Glomerular endothelial cell (primary cell): ENCODE results near the gene RPS6KB1. TPM values are rescaled to one million over a fixed set of nuclear protein-coding genes. Genes with fewer than 3 reads are reported as not detected.
"Not testable (repeated sequence)": the region's sequence is repeated elsewhere in the genome, so short reads cannot be mapped to it uniquely, and the experiment has no call there.

Source experiments
- DNase-seq: peaks from one replicate; pipeline ENCODE4 v3.0.0-alpha.2; 2011; ENCODE audit warnings: low read depth, low spot score; ENCODE audit errors: extremely low read depth
- total RNA-seq: library from RNA; depleted of rRNA; stranded (reverse); fragments of >200 nt; gene quantifications from 2 replicates; pipeline ENCODE4 v1.2.3, GENCODE V29; 2015

RPS6KB1 gene
- total RNA-seq, 1 donor from 2014 or later = 23.2 TPM

DNA sequence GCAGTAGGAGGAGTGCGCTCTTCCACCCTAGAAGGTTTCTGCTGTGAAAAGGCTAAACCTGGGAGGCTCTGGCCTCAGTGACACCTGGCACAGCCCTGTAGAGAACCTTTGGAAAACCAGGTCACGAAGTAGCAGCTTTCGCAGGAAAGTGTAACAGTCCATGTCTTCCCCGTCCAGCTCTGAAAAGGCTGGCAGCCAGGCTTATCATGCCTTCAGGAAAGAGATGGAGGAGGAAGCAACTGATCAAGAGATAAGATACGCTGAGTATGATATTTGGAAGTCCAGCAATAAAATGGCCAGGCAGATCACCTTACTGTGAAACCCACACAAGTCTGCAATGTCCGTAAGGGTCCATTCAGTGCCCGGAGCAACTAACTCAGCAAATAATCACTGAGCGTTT, 22.4 kb upstream of the RPS6KB1 start:
- no peak for DNase-seq

DNA sequence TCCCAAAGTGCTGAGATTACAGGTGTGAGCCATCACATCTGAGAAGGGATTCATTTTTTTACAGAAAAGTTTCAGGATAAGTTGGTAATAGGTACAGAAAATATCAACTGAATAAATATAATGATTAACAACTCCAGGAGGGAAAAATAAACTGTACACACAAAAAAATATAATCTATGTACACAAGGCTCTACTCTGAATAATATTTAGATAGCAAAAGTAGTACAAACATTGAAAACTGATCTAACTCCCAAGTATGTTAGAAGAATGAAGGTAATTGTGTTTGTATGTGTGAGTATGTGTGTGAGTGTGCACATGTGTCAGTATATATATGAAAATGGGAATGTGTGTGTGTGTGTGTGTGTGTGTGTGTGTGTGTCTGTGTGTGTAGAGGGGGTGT, 20.6 kb upstream of the RPS6KB1 start:
- DNase-seq = no peak

DNA sequence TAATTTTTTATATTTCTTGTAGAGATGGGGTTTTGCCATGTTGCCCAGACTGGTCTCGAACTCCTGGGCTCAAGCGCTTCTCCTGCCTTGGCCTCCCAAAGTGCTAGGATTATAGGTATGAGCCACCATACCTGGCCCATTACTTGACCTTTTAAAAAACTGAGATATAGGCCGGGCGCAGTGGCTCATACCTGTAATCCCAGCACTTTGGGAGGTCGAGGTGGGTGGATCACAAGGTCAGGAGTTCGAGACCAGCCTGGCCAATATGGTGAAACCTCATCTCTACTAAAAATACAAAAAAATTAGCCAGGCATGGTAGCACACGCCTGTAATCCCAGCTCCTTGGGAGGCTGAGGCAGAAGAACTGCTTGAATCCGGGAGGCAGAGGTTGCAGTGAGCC, 19.5 kb upstream of the RPS6KB1 start:
- DNase-seq = not testable (repeated sequence)

DNA sequence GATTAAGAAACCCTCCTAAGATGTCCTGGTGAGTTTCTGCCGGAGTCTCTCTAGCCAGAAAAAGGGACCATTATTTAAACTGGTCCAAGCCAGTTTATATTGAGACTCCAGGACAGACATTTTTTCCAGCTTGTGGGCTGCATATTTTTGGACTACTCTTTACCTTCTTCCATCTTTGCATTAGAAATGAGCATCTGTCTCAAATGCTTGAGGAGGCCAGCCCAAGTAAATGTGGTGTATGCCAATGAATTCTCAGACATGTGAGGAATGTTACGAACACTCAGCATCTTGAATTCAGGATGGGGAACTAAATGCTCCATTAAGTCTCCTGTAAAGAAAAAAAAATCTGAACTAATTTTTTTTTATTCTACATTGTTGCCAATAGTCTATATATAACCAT, 18.5 kb upstream of the RPS6KB1 start:
- no peak for DNase-seq

DNA sequence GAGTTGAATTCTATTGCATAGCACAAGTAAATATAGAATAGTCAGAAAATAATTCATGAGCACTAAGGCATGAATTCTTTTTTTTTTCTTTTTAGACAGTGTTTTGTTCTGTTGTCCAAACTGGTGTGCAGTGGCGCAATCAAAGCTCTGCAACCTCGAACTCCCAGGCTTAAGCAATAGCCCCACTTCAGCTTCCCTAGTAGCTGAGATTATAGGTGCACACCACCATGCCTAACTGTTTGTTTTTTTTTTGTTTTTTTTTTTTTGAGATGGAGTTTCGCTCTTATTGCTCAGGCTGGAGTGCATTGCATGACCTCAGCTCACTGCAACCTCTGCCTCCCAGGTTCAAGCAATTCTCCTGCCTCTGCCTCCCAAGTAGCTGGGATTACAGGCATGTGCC, 16.8 kb upstream of the RPS6KB1 start:
- DNase-seq = no peak

DNA sequence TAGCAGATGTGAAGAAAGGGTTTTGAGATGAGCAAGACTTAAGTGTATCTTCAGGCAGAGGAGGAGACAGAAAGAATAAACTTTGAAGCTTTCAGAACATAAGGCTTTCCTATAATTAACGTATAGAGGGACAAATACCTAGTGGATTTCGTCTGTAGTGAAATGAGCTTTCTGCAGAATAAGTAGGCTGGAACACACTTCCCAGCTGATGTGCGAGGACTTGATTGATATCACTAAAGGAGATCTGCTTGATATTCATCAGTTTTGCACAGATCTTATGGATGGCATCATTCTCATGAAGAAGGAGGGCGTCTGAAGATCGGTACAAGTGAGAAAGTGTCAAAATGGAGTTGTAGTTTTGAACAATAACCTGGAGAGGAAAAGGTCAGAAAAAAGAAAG, 15.0 kb upstream of the RPS6KB1 start:
- DNase-seq = no peak

DNA sequence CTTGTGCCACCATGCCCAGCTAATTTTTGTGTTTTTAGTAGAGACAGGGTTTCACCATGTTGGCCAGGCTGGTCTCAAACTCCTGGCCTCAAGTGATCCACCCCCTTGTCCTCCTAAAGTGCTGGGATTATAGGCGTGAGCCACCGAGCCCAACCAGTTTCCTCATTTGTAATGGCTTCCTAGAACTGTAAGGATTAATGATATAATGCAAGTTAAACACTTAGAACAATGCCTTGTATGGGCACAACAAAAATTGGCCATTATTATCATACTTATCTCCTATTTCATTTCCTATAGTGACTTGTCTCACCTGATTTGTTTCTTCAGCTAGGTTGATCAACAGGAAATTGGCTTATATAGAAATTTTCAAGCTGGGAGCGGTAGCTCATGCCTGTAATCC, 14.3 kb upstream of the RPS6KB1 start:
- no peak for DNase-seq

DNA sequence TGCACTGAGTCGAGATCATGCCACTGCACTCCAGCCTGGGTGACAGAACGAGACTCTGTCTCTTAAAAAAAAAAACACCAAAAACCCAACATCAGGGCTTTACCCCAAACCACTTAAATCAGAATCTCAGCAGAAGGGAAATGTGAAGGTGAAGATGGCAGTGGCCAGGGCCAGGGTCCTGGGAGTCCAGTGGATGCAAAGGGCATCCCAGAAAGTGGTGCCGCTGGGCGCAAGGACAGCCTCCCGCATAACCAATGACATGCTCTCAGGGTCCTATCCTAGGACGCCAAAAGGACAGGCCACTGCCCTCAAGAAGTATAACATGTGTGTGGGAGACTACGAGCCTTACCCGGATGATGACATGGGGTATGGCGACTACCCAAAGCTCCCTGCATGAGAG, 8.1 kb upstream of the RPS6KB1 start:
- DNase-seq = no peak

DNA sequence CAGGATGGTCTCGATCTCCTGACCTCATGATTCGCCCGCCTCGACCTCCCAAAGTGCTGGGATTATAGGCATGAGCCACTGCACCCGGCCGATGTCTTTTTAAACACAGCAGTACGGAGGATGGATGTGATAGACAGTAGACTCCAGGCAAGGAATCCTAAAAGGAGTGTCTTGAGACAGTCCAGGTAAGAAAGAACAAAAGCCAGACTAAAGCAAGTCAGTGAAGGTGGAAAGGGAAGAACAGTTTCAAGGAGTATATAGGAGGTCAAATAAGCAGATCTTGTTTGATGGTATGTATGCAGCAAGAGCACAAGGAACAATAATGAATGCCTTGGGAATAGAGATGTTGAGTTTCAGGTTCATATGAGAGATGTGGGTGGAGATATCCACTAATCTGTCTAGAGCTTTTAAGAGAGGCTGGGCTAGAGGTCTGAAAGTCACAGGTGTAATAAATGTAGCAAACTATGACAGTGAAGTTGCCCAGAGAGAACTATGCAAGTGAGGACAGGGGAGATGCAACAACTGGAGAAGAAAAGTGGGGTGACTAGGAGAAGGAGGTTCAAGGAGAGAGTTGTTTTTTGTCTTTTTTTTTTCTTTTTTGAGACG, 4.7 kb upstream of the RPS6KB1 start:
- no peak for DNase-seq

DNA sequence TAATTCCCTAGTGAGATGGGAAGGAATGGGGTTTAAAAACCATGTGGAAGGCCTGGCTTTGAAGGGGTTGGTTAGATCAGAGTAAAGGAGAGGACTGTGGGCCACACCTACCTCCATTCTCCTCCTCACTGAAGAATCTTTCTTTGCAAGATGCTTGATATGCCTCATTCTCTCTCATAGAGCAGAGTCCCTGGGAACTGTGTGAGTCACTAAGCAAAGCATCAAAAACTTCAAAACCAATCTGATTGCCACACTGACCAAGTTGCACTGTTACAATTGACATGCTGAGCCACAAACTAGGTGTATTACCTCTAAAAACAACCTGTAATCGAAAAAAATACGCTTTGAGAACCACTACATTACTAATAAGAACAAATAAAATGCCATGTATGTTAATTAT, 2.2 kb upstream of the RPS6KB1 start:
- no peak for DNase-seq

DNA sequence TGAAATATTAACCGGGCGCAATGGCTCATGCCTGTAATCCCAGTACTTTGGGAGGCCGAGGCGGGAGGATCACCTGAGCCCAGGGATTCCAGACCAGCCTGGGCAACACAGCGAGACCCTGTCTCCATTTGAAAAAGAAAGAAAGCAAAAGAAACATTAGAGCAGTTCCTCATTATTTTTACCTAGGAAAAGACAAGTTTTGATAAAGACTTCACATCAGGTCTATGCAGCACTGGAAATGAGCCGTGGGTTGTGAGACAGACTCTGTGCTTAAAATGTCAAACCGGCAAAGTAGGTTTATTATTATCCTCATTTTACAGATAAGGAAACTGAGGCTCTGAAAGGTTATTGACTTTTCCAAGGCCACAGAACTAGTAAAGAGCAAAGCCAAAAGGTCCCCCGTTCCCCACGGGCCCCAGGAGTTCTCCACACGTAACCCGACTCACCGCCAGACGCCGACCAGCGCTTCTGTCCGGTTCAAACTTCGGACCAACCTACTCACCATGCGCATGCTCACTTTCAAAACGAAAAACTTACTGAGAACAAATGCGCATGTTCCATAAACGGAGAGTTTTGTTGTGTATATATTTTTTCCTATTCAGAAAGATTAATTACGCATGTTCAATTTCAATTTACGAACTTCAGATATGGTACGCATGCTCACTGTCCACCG, 534 bp upstream of the RPS6KB1 start:
- peak; percentile 98 for DNase-seq

DNA sequence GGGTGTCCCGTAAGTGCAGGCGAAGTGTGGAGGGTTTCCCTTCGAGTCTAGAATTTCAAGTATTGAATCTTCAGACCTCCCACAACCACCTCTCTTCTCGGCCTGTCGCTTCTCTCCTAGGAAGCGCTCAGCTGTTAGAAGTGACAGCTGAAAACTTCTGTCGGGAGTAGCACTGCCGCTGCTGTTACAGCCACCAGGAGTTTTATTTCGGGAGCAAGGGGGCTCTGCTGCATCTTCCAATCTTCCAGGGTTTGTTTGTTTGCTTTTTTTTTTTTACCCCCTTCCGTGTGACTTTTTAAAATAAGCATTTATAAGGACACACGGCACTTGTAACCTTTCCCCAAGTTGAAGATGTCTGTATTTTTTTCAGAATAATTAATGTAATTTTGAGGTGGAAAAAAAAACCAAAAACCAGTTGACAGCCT, 767 bp downstream of the RPS6KB1 start:
- DNase-seq = no peak

DNA sequence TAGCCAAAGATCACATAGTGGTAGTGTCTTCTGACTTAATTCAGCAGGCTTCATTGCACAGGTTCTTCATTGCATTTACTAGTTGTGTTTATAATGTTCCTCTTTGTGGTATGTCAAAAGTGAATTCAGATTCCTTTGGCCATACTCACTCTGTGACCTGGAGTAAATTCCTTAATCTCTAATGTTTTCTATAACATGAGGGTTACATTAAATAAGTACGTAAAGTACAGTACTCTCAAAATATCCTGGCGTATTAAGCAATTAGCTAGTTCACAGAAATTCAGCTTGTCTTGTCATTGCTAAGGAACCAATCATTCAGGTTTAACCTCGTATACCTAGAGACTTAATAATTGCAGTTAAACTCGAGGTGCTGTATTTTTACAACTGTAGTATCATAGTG, 4.2 kb downstream of the RPS6KB1 start:
- no peak for DNase-seq

DNA sequence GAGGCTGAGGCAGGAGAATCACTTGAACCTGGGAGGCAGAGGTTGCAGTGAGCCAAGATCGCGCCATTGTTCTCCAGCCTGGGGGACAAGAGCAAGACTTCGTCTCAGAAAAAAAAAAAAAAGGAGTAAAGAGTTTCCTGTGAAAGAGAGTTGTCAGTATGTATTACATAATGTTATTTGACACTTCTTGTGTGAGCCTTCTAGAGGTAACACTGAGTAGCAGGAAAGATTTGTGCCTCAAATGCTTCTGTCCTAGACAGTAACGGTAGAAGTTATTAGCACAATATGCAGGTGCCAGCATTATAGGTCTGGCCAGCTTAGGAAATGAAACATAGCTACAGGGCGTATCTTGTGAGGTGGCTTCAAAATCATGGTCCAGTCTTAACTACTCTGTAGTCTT, 6.2 kb downstream of the RPS6KB1 start:
- no peak for DNase-seq

DNA sequence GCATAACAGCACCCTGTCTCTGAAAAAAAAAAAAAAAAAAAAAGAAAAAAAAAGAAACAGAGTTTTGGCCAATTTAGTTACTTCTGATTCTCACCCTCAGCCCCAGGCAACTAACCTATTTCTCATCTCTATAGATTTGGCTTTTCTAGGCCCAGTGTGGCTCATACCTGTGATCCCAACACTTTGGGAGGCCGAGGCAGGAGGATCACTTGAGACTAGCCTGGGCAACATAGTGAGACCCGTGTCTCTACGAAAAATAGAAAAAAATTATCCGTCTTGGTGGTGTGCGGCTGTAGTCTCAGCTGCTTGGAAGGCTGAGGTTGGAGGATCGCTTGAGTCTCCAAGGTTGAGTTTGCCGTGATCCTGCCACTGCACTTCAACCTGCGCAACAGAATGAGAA, 8.7 kb downstream of the RPS6KB1 start:
- no peak for DNase-seq

DNA sequence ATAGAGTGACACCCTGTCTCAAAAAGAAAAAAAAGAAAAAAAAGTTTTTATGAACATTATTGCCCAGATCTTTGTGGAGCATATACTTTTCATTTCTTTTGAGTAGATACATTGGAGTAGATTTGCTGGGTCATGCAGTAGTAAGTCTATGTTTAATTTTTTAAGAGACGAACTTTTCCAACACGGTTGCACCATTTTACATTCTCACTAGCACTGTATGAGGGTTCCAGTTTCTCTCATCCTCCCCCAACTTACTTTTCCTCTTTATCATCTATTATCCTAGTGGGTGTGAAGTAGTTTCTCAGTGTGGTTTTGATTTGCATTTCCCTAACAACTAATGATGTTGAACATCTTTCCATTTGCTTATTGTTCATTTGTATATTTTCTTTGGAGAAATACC, 10.5 kb downstream of the RPS6KB1 start:
- no peak for DNase-seq

DNA sequence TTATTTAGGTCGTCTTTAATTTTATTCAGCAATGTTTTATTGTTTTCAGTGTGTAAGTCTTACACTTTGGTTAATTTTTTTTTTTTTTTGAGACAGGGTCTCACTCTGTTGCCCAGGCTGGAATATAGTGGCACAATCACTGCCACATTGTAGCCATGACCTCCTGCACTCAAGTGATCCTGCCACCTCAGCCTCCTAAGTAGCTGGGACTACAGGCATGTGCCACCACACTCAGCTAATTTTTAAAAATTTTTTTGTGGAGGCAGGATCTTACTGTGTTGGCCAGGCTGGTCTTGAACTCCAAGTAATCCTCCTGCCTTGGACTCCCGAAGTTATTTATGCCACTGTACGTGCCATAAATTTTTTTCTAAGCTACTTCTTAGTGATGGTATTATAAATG, 14.5 kb downstream of the RPS6KB1 start:
- DNase-seq = no peak

DNA sequence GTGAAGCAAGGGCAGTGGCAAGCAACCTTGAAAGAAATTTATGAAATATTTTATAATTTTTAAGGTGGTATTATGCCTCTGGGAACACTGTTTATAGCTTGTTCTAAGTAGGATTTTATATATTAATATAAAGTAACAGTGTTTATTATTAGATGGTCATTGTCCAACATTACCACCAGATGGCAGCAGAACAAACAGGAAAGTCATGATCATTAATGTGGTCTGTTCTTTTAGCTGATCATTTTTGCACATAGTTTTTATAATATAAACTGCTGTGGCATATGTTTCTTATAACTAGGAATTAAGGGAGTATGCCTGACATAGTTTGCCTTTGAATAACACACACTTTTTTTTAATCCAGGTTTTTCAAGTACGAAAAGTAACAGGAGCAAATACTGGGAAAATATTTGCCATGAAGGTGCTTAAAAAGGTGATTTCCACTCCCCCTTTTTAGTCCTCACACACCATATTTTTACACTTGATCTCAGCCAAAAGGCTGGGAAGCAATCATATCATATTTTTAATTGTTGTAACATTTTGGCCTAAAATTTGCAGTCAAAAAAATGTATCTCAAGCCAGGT, 21.4 kb downstream of the RPS6KB1 start:
- no peak for DNase-seq

DNA sequence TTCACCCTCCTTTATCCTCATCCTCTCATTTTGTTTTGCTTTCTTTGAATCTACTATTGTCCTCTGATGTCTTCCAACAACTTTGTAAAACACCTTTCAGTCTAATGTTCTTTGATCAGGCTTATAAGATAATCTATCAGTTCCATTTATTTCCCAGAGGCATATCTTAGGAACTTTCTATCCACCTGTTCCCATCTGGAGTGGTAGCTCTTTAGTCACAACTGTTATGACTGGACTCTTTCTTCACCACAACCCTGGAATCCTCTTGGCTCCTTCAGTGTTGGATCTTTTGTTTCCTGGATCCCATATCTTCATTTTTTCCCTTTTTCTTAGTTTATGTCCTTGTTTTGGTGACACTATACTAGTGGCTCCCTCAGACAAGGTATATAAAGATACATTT, 23.5 kb downstream of the RPS6KB1 start:
- DNase-seq = no peak

DNA sequence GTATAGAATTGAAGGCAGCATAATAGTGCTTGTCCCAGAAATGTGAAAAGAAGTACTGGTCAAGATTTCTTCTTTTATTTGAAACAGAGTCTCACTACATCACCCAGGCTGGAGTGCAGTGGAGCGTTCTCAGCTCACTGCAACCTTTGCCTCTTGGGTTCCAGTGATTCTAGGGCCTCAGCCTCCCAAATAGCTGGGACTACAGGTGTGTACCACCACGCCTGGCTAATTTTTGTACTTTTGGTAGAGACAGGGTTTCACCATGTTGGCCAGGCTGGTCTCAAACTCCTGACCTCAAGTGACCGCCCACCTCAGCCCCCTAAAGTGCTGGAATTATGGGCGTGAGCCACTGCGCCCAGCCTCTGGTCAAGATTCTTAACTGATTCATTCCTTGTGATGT, 27.7 kb downstream of the RPS6KB1 start:
- DNase-seq = not testable (repeated sequence)

DNA sequence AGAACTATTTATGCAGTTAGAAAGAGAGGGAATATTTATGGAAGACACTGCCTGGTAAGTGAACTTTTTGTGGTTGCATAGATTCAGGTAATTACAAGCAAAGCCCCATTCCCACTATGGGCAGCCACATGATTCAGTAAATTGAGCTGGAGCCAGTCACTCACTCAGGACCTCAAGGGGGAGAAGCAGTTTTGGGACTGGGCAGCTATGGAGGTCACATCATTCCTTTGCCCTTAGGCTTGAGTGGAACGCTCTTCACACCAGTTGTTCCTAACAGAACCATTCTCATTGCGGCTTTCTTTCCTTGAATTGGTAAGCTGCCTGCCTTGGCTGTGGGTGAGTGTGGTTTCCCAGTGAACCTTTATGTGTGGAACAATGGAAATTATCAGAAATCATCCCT, 37.2 kb downstream of the RPS6KB1 start:
- DNase-seq = not testable (repeated sequence)

DNA sequence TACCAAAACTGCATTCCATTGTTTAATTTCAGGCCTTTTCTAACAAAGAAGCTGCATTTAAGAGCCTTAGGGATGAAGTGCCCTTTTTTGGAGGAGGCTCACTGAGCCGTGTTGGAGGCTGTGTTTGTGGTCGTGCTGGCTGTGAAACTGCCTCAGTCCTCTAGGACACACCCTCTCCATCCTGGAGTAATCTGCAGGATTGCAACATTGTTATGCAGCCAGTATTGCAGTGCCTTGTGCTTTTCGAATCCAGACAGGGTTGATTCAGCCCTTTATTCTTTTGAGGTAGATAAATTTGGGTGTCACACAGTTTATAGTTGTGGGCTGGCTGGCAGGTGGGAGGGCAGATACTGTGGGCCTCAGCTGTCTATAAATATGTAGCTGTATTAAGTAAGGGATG, 37.8 kb downstream of the RPS6KB1 start:
- DNase-seq = not testable (repeated sequence)
